ENCODE measurements around the gene UBE2J1.

UBE2J1 gene

DNA sequence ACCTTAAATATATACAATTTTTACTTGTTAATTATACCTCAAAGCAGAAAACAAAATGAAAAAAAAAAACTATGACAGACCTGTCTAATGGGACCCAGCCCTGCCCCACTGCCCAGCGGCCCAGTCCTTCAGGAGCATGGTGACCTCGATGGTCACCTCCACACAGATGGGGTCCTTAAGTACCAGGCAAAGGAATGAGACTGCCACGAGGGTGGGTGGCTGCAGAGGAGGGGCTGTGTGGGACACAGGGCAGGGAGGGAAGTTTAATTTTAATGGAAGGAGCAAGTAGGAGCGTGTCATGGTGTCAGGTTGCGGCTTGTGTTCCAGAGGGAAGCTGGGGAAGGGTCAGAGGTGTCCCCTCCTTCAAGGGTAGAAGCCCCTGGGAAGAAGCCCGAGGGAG lies 66.0 kb downstream of the UBE2J1 start:
- no peak for FAIRE-seq

GRCh38 chr6:89284963-89285735 lies 67.4 kb downstream of the UBE2J1 start:
- no peak for FAIRE-seq

DNA sequence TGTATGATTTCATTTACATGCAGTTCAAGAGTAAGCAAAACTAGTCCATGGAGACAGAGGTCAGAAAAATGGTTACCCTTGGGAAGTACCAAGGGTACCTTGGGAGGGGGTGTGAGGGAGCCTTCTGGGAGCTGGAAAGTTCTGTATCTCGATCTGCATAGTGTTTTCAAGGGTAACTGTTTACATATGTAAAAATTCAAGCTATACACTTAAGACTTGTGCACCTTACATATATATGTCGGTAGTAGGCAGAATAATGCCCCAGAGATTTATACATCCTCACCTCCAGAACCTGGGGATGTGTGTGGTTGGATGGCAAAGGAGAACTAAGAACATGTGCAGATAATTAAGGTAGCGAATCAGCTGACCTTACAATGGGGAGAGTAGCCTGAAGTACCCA lies 68.4 kb downstream of the UBE2J1 start:
- no peak for FAIRE-seq

DNA sequence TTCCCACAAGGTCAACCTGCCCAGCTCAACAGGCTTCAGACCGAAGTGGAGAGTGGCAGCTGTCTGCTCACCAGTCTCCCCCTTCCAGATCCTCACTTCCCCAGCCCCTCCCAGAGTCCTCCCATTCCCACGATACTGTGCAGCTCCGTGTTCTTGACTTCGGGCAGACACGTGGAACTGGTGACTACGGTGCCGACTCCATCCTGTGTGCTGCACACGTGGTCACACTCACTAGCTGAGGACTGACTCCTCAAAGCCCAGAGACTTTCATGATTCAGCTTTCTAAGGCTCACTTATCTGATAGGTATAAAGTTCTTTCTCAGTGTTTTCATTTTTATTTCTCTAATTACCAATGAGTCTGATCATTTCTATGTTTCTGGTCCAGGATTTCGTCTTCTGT lies 69.8 kb downstream of the UBE2J1 start:
- FAIRE-seq = no peak

GRCh38 chr6:89281779-89282246 lies 70.7 kb downstream of the UBE2J1 start:
- FAIRE-seq = no peak

- no peak for FAIRE-seq
Measured at GRCh38 chr6:89278956-89279355, 73.6 kb downstream of the UBE2J1 start.
